Measurements from ENCODE around the gene SNAP29.

GRCh38 chr22:20815477-20816050 is 43.2 kb upstream of the SNAP29 start:
- TF ChIP-seq EZH2 (IDR thresholded peaks at IDR 0.05; ENCODE audit: low read length, unreplicated experiment), result no peak
- TF ChIP-seq, protein P1, sequence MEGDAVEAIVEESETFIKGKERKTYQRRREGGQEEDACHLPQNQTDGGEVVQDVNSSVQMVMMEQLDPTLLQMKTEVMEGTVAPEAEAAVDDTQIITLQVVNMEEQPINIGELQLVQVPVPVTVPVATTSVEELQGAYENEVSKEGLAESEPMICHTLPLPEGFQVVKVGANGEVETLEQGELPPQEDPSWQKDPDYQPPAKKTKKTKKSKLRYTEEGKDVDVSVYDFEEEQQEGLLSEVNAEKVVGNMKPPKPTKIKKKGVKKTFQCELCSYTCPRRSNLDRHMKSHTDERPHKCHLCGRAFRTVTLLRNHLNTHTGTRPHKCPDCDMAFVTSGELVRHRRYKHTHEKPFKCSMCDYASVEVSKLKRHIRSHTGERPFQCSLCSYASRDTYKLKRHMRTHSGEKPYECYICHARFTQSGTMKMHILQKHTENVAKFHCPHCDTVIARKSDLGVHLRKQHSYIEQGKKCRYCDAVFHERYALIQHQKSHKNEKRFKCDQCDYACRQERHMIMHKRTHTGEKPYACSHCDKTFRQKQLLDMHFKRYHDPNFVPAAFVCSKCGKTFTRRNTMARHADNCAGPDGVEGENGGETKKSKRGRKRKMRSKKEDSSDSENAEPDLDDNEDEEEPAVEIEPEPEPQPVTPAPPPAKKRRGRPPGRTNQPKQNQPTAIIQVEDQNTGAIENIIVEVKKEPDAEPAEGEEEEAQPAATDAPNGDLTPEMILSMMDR (conservative IDR thresholded peaks at IDR 0.05; ENCODE audit: low read depth, low read length), result no peak
- no peak for TF ChIP-seq EZH2phosphoT487 (IDR thresholded peaks at IDR 0.05; ENCODE audit: borderline replicate concordance, low read length)

Data from PC-3 (cell line).